Activated CD4-positive, alpha-beta T cell treated with anti-CD3 and anti-CD28 coated beads for 48 hours (primary cell): Measurements from ENCODE around the gene CALCOCO2.
"Not testable (repeated sequence)": the region's sequence is repeated elsewhere in the genome, so short reads cannot be mapped to it uniquely, and the experiment has no call there.

Source experiments
- DNase-seq: peaks from one replicate; pipeline ENCODE4 v3.0.0-alpha.2; 2020

The CALCOCO2 gene

DNA sequence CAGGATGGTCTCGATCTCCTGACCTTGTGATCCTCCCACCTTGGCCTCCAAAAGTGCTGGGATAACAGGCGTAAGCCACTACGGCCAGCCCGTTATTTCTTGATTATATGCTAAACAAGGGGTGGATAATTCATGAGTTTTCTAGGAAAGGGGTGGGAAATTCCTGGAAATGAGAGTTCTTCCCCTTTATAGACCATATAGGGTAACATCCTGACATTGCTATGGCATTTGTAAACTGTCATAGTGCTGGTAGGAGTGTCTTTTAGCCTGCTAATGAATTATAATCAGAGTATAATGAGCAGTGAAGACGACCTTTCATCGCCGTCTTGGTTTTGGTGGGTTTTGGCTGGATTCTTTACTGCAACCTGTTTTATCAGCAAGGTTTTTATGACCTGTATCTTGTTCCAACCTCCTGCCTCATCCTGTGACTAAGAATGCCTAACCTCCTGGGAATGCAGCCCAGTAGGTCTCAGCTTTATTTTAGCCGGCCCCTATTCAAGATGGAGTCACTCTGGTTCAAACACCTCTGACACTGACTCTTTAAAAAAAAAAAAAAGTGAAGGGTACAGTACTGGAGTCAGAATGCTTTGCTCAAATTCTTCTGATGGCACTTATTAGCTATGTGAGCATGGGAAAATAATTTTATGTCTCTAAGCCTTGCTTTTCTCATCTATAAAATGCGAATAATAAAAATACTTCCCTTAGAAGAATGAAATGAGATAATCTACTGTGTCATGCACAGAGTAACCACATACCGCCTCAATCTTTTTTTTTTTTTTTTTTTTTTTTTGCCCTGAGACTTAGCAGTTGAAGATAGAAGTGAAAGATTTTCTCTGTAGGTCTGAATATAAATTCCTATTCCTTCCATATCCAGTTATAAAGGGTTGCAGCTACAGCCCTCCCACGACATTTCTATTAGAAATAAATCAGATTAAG, 5.1 kb upstream of the CALCOCO2 start:
- DNase-seq: no peak

DNA sequence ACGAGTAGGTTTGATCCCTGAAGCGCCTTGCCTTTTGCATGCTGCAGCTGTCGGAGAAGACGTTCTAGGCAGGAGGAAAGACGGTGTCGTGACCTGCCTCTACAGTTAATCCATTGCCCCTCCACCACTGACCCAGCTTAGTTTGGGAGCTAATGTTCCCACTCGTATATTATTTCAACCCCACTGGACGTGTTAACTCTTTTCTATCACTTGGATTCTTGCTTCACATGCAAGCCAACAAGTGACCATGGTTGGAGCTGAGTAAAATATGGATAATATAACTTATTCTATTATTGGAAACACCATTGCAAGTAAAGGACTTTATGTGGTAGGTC, 681 bp downstream of the CALCOCO2 start:
- no peak for DNase-seq

DNA sequence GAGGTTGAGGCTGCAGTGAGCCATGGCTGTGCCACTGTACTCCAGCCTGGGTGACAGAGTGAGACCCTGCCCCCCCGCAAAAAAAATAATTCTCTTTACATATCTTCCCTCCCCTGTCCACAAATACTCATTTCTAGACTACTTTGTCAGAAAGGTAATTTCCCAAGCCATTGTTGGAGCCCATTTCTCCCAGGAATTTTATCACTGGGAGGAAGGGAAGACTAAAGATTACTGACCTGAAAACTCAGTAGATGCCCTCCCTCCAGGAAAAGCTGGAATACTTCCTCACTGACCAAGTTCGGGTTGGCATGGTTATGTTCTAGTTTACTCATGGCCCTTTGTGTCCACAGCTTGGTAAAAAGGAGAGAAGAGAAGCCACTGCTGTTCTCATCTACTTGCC, 4.1 kb downstream of the CALCOCO2 start:
- DNase-seq: no peak

DNA sequence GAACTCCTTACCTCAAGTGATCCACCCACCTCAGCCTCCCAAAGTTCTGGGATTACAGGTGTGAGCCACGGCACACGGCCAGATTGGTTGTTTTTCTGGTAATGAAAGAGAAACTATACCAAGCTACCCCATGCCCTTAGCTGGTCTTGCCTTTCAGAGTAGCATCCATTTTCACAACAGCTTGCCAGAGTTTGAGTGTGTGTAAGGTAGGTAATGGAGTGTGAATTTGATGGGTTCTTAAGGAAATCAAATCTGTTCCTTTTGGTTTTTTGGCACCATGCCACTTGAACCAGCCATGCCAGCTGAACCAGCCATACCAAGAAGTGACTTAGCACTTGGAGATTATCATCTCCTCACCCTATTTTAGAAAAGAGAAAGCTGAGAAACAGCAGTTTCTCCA, 5.1 kb downstream of the CALCOCO2 start:
- no peak for DNase-seq

DNA sequence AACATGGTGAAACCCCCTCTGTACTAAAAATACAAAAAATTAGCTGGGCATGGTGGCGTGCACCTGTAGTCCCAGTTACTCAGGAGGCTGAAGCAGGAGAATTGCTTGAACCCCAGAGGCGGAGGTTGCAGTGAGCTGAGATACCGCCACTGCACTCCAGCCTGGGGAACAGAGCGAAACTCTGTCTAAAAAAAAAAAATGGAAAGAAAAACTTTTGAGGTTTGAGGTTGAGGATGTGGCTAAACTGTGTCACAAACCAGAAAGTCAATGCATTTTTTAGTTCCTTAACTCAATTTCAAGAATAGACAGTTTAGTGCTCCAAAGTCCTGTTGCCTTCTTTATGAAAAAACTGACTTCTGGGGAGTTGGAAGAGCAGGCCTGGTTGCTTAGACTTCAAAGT, 6.6 kb downstream of the CALCOCO2 start:
- not testable (repeated sequence) for DNase-seq

DNA sequence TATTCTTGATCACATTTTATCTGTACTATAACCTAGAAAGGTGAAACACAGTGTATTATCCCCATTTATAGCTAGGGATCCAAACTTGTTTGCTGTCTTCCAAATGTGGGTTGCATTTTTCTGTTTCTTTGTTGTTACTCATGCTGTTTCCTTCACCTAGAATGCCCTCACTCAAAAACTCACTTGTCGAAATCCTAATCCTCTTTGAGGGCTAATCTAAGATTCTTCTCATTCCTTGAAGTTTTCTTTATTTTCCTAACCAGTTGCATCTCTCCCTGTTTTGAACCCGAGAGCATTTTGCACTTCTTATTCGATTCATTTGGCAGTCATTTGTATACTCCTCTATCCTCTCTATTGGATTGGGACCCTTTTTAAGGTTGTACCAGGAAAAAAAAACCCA, 9.6 kb downstream of the CALCOCO2 start:
- no peak for DNase-seq

DNA sequence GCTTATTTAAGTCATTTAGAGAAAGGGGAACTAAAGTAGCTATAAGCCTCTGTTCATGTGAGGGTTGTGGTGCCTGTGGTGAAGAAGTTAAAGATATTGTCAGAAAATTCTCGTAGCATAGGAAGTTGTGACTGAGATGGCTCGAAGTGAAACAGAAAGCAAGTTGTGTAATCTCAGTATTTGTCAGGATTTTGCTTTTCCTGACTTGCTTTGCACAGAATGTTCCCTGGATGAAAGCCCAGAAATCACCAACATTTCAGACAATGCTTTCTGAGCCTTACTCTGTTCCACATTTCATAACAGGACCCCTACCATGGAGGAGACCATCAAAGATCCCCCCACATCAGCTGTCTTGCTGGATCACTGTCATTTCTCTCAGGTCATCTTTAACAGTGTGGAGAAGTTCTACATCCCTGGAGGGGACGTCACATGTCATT, 10.6 kb downstream of the CALCOCO2 start:
- DNase-seq: peak; percentile 33

DNA sequence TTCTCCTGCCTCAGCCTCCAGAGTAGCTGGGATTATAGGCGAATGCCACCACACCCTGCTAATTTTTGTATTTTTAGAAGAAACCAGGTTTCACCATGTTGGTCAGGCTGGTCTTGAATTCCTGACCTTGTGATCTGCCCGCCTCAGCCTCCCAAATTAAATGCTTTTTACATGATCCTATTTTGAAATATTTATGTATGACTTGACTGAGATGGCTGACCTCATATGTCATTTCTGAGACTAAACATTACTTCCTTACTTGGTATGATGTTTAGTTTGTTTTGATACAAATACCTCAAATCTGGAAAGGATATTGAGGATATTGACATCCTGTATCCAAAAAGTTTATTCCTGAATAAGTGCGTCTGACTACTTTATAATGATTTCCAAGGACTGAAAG, 11.9 kb downstream of the CALCOCO2 start:
- DNase-seq: no peak

DNA sequence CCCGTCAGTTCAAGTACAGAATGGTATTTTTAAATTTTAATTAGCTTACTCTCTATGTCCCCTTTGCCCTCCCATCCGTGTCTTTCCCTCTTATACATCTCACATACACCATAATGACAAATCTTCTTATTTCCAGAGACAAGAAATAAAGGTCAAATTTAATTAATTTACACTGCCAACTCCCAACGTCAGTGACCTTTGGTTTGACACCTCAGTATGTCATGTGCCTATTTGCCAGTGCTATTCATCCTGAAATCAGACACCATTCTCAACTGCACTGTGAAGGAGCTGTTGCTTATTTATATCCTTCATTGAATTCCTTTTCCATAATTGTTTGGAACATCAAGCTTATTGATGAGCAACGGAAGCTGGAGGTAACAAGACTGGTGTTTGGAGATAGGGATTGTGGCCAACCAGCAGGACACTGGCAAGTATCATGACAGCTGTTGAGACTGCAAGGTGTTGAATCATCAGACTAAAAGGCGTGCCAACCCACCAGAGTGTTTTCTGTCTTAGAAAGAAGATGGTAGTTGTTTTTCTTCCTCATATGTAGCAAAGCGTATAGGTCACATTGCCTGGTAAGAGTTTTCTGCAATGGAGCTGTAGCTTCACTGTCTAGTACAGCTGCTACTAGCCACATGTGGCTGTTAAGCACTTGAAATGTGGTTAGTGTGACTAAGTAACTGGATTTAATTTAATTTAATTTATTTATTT, 12.5 kb downstream of the CALCOCO2 start:
- DNase-seq: no peak

DNA sequence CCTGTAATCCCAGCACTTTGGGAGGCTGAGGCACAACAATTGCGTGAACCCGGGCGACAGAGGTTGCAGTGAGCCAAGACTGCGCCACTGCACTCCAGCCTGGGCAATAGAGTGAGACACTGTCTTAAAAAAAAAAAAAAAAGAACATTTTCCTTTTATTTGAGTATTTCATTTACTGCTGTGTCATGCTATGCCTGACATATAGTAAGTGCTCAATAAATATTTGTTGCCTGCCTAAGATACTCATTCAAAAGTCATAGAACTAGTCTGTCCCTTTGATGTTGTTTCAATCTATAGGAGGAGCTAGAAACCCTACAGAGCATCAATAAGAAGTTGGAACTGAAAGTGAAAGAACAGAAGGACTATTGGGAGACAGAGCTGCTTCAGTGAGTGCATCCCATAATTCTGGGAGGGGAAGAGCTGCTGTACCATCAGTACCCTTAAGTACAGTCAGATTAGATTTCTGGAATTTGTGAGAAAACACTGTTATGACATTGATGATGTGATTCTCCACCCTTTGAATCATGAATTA, 20.0 kb downstream of the CALCOCO2 start:
- DNase-seq: no peak

DNA sequence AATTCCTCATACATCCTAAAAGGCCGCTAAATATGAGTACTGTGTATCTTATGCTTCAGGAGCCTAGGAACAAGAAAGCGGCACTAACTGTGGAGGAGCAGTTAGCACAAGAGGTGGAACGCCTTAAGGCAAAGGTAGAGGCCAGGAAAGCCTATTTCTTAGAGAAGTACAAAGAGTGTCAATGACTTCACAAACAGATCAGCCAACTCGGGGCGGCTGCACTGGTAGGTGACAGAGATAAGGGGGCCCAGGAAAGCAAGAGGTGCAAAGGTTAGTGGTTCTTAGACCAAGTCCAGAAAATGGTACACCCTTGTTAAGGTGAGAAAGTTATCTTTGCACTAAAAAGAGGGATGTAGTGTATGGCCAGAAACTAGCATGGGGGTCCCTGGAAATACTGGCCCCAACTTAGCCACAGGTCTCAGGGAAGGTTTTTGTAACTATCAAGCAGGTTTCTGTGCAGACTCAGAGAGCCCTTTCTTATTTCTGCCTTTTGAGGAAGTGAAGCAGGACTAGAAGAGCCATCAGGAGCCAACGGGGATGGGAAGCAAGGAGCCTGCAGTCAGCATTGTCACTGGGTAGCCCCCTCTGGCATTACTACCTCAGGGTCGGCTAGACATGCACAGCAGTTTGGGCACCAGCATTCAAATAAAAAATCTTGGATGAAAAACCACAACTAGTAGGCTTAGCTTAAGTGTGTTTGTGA, 24.1 kb downstream of the CALCOCO2 start:
- no peak for DNase-seq

DNA sequence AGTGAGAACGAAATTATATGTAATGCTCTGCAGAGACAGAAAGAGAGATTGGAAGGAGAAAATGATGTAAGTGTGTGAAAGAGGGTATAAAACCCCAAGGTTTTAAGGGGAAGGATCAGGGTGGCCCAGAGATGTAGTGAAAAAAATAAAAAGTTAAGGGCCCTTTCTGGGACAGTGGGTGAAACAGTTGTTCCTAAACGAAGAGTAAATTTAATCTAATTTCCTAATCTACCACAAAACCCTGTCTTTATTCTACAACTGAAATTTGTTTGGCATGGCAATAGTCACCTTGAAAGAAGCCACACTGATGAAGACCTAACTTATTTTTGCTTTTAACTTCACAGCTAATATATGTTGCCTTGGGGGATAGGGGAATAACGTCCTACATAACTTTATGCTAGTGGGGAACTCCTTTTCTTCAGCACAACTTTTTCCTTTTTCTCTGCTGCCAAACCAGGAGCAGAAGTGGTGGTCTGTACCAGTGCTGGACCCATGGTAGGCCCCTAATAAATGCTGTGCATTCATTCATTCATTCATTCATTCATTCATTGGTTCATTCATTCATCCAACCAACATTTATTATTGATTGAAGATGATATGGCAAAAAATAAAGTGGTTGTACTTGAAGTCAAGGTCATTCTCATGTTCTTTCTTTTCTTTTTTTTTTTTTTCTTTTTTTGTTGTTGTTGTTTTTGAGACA, 25.4 kb downstream of the CALCOCO2 start:
- DNase-seq: no peak

DNA sequence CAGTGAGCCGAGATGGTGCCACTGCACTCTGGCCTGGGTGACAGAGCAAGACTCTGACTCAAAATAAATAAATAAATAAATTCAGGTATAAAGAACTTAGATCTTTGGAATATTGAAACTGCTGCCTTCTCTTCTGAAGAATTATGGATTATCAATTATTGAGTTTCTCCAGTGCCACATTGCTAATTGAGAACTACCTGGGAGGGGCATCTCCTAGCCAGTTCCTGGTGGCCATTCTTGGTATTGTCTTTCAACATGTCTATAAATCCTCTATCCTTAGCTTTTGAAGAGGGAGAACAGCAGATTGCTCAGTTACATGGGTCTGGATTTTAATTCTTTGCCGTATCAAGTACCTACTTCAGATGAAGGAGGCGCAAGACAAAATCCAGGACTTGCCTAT, 29.2 kb downstream of the CALCOCO2 start:
- no peak for DNase-seq

DNA sequence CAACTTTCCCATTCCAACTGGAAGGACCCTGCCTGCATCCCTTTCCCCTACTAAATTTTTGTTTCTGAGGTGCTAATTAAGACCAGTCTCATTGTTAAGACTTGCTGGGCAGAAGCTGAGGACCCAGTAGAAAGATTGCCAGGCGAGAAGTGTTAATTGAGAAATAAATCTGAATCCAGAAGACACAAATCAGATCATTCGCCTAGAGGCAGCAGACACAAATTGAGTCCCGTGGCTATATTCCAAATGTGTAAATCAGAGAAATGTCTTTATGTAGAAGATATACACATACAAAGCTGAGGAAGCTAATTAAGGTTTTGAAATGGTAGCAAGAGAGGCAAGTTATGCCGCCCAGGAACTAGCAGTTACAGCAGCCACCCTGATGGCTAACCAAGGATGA, 29.6 kb downstream of the CALCOCO2 start:
- no peak for DNase-seq

DNA sequence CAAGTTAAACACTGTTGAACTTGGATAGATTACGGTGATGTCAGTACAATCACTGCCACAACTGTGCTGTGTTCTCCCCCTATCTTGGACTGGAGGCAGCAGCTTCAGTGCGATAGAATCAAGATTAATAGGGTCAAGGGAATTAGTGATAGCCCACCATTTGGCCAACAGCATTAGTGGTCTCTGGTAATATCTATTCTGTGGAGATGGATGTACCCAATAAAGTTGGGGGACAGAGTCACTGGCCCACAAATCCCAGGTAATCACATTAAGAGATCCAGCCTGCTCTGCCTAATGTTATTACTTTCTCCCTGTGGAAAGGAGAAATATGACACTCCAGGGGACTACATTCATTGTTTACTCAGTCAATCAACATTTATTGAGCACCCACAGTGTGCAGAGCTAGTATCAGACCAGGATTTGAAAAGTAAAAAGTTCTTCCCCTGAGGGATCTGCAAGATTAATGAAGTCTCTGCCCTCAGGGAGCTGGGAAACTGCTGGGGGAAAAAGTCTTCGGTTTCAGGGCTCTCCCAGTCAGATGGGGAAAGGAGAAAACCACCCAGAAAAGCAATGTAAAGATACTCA, 38.2 kb downstream of the CALCOCO2 start:
- DNase-seq: no peak

DNA sequence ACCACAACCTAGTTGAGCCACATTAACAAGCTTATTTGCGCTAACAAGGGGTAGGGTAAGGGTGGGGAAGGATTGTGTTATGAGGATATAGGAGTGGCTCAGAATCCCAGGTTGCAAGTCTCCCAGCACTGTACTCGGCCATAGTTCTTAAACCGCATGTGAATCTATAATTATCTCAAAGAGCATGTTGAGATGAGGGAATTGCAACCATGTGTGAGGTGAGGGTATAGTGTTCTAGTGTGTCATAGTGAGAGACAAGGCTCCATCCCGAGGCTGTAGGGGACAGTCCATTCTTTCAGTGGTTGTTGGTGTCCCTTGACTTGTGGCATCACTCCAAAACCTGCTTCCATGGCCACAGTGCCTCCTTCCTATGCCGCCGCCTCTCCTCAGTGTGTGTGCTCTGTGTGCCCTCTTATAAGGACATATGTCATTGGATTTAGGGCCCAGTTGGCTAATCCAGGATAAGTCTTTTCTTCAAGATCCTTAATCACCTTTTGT, 39.0 kb downstream of the CALCOCO2 start:
- DNase-seq: no peak

DNA sequence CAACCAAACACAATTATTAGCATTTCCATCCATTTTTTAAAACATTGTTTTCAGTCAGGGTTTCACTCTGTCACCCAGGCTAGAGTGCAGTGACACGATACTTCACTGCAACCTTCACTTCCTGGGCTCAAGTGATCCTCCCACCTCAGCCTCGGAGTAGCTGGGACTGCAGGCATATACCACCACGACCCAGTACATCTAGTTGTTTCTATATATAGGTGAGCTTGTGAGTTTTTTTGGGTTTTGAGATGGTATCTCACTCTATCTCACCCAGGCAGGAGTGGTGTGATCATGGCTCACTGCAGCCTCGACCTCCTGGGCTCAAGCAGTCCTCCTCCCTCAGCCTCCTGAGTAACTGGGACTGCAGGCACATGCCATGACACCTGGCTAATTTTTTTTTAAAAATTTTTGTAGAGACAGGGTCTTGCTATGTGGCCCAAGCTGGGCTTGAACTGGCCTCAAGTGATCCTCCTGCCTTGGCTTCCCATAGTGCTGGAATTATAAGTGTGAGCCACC, 40.3 kb downstream of the CALCOCO2 start:
- no peak for DNase-seq

DNA sequence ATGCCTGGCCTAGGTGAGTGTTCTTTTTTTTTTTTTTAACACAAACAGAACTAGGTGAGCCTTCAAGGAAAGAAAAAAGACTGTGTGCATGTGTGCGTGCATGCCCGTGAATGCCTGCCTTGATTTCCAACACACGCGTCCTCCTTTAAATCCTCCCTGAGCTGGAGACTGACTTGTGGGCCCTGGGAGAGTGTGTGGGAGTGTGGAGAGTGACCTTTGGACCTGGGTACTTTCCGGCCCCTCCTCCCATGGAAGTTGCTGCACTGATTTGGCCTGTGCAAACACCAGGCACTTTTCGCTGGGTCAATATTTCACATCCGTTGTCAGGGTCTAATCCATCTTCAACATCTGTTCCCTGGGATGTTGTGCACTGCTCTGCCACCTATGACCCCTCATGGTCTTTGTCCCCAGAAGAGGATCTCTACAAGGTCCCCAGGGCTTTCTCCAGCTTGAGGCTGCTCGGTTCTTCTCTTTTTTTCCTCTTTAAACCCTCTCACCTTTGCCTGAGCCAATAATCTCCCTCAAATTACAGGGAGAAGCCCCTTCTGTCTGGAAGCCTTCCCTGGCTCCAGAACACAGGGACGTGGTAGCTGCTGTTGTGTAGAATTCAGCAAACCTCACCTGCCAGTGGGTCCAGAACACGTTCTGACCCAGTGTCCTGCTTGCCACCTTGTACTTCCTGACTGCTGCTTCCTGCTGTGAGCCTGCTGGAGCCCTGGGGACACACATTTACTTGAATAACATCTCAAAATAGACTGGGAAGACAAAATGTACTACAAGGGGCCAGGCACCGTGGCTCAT, 40.9 kb downstream of the CALCOCO2 start:
- no peak for DNase-seq

DNA sequence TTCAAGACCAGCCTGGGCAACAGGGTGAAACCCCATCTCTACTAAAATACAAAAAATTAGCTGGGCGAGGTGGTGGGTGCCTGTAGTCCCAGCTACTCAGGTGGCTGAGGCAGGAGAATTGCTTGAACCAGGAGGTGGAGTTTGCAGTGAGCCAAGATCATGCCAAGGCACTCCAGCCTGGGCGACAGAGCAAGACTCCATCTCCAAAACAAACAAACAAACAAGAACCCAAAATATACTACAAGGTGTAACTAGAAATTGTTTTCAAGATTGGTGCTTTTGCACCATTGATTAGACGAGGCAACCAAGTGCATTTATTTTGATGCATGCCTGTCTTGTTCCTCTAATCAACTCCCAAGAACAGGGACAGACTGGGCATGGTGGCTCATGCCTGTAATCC, 41.6 kb downstream of the CALCOCO2 start:
- not testable (repeated sequence) for DNase-seq

DNA sequence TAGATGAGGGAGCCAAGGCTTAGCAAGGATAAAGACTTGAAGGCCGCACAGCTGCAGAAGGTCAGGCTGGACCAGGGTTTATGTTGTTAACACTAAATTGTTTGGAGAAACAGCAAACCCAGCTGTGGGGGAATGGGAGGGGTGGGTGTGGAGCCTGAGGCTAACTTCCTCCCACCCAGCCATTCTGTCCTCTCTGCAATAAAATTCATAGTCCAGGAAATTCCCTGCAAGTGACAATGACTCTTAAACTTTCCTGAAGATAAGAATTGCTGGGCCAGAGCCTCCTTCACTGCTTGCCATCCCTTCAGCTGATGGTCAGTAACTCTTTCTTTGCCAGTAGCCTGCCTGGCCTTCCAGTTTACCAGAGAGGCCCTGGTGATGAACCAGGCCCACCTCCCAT, 42.4 kb downstream of the CALCOCO2 start:
- DNase-seq: no peak
